ENCODE data around the gene TMCC3.

TMCC3 gene

DNA sequence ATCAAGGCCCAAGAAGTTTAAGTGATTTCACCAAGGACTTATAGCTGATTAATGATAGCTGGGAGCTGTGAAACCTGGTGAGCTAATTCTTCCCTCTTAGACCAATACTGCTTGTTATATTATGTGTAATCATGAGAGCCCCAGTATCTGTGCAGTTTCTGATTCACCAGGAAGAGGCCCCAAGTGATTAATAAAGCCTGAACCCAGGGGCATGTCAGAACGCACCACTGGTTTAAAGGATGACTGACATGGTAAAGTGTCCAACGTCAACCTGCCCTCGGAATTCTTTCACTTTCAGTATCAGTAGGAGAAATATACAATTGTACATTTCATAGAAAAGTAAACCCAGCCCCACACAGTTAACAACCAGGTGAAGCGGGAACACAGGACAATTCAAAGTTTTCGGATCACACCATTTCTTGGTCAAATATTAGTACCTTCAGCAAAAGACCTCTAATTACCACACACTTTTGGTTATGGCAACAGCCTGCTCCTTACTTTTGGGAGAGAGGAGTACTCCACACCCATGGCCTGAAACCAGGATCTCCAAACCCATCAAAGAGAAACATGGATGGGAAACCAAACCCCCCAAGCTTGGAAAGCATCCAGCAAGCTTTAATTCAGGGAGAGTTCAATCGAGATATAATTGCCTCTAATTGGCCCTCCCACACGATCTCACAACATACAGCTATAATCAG, 28.5 kb downstream of the TMCC3 start (continued):
- TF ChIP-seq, protein P1, sequence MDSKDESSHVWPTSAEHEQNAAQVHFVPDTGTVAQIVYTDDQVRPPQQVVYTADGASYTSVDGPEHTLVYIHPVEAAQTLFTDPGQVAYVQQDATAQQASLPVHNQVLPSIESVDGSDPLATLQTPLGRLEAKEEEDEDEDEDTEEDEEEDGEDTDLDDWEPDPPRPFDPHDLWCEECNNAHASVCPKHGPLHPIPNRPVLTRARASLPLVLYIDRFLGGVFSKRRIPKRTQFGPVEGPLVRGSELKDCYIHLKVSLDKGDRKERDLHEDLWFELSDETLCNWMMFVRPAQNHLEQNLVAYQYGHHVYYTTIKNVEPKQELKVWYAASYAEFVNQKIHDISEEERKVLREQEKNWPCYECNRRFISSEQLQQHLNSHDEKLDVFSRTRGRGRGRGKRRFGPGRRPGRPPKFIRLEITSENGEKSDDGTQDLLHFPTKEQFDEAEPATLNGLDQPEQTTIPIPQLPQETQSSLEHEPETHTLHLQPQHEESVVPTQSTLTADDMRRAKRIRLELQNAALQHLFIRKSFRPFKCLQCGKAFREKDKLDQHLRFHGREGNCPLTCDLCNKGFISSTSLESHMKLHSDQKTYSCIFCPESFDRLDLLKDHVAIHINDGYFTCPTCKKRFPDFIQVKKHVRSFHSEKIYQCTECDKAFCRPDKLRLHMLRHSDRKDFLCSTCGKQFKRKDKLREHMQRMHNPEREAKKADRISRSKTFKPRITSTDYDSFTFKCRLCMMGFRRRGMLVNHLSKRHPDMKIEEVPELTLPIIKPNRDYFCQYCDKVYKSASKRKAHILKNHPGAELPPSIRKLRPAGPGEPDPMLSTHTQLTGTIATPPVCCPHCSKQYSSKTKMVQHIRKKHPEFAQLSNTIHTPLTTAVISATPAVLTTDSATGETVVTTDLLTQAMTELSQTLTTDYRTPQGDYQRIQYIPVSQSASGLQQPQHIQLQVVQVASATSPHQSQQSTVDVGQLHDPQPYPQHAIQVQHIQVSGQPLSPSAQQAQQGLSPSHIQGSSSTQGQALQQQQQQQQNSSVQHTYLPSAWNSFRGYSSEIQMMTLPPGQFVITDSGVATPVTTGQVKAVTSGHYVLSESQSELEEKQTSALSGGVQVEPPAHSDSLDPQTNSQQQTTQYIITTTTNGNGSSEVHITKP (tag by site-specific recombination; IDR thresholded peaks at IDR 0.05) = peak; percentile 68

DNA sequence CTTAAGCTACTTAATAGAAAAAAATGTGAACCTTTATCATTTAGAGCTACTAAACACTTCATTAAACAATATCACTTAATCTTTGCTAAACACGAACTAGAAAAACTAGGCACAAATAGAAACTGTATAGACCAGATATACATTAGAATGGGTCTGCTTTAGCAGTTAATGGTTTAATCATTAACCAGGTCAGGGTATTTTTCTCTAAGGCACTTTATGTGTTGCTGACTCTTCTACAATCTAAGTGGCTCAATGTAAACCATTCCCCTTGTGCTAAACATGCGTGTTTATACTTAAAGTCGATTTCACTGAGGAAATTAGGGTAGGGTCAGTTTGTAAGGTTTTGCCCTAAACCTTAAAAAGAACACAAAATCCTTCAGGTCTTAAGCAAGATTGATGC, 29.7 kb downstream of the TMCC3 start:
- H3K9me3 ChIP-seq (ENCODE audit: control insufficient read depth, insufficient read depth, low read depth, low read length) = no peaks in the 10 kb centered on the region
- H3K4me1 ChIP-seq (ENCODE audit: control insufficient read depth, insufficient read depth, low read length) = peaks cover 36% of the 10 kb centered on the region
- TF ChIP-seq ZNF302 (tag by site-specific recombination; IDR thresholded peaks at IDR 0.05; ENCODE audit: low read depth) (no peak), RBAK (tag by site-specific recombination; IDR thresholded peaks at IDR 0.05) (no peak), ZFHX2 (tag by site-specific recombination; conservative IDR thresholded peaks at IDR 0.05) (no peak), ZBTB17 (tag by site-specific recombination; IDR thresholded peaks at IDR 0.05) (no peak), MYNN (tag by site-specific recombination; IDR thresholded peaks at IDR 0.05; ENCODE audit: borderline replicate concordance) (no peak)
- TF ChIP-seq, protein P2, sequence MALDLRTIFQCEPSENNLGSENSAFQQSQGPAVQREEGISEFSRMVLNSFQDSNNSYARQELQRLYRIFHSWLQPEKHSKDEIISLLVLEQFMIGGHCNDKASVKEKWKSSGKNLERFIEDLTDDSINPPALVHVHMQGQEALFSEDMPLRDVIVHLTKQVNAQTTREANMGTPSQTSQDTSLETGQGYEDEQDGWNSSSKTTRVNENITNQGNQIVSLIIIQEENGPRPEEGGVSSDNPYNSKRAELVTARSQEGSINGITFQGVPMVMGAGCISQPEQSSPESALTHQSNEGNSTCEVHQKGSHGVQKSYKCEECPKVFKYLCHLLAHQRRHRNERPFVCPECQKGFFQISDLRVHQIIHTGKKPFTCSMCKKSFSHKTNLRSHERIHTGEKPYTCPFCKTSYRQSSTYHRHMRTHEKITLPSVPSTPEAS (tag by site-specific recombination; IDR thresholded peaks at IDR 0.05) = no peak
- TF ChIP-seq, protein P3, sequence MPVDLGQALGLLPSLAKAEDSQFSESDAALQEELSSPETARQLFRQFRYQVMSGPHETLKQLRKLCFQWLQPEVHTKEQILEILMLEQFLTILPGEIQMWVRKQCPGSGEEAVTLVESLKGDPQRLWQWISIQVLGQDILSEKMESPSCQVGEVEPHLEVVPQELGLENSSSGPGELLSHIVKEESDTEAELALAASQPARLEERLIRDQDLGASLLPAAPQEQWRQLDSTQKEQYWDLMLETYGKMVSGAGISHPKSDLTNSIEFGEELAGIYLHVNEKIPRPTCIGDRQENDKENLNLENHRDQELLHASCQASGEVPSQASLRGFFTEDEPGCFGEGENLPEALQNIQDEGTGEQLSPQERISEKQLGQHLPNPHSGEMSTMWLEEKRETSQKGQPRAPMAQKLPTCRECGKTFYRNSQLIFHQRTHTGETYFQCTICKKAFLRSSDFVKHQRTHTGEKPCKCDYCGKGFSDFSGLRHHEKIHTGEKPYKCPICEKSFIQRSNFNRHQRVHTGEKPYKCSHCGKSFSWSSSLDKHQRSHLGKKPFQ (tag by site-specific recombination; IDR thresholded peaks at IDR 0.05) = no peak
- TF ChIP-seq, protein P4, sequence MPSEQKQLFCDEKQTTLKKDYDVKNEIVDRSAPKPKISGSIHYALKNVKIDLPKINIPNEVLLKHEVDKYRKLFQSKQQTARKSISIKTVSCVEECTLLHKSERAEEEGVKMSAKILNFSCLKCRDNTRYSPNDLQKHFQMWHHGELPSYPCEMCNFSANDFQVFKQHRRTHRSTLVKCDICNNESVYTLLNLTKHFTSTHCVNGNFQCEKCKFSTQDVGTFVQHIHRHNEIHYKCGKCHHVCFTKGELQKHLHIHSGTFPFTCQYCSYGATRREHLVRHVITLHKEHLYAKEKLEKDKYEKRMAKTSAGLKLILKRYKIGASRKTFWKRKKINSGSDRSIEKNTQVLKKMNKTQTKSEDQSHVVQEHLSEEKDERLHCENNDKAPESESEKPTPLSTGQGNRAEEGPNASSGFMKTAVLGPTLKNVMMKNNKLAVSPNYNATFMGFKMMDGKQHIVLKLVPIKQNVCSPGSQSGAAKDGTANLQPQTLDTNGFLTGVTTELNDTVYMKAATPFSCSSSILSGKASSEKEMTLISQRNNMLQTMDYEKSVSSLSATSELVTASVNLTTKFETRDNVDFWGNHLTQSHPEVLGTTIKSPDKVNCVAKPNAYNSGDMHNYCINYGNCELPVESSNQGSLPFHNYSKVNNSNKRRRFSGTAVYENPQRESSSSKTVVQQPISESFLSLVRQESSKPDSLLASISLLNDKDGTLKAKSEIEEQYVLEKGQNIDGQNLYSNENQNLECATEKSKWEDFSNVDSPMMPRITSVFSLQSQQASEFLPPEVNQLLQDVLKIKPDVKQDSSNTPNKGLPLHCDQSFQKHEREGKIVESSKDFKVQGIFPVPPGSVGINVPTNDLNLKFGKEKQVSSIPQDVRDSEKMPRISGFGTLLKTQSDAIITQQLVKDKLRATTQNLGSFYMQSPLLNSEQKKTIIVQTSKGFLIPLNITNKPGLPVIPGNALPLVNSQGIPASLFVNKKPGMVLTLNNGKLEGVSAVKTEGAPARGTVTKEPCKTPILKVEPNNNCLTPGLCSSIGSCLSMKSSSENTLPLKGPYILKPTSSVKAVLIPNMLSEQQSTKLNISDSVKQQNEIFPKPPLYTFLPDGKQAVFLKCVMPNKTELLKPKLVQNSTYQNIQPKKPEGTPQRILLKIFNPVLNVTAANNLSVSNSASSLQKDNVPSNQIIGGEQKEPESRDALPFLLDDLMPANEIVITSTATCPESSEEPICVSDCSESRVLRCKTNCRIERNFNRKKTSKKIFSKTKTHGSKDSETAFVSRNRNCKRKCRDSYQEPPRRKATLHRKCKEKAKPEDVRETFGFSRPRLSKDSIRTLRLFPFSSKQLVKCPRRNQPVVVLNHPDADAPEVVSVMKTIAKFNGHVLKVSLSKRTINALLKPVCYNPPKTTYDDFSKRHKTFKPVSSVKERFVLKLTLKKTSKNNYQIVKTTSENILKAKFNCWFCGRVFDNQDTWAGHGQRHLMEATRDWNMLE (tag by site-specific recombination; conservative IDR thresholded peaks at IDR 0.05; ENCODE audit: low read depth) = no peak
- H3K36me3 ChIP-seq (ENCODE audit: control insufficient read depth in 2 of 2, insufficient read depth in 1 of 2, low read length in 2 of 2) = no peaks in the 10 kb centered on the region
- H3K4me3 ChIP-seq (ENCODE audit: low read depth, low read length) = no peak overlapping the region
- no peak overlapping the region for H3K27ac ChIP-seq (ENCODE audit: extremely low read depth, low read depth, low read length)
- ChIA-PET CTCF (interaction anchor here (0.9 kb wide), 1 partner anchor 57 kb away, joined by 3 read pairs; no protein-coding TSS in a partner anchor), POLR2A (no interaction called here)
